VCaP (cell line): ENCODE measurements around the gene SCT.

Experiments
- H3K27ac ChIP-seq: fragments of 450-650 bp; 2 replicates; pipeline ENCODE4 v1.5.1; 2017
- TF ChIP-seq, protein P1 (sequence below): fragments of 450-650 bp; conservative IDR thresholded peaks from 2 replicates; pipeline ENCODE4 v1.5.1; 2017; ENCODE audit warnings: mild to moderate bottlenecking, moderate library complexity

Gene SCT

DNA sequence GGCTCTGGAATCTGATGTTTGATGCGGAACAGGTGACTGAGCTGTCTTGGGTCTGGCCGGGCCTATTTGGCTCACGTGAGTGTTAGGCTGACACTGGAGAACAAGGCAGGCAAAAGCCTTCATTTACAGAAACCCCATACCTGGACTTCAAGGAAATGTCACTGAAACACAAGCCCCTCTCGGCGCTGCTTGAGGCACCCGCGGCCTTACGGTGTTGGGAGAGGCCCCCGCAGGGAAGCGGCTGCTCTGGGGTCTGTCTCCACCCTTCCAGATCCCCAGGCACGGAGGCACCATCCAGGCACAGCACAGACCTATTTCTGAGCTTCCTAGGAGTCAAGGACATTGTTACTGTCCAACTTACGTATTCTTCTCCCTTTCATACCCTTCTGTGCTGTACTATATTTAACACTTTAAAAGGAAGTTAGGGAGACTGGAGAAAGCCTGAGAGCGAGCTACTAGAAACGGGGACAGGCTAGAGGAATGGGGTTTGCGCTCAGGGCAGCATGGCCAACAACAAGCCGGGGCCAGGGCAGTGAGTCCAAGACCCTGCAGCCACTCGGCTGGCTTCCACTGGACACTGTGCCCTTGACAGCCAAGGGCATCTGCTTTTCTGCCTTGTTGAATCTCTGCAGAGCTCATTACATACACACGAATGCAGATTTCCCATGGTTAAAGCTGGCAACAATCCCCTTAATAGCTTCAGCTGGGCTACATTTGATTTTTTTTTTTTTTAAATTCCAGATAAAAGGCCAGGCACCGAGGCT lies 33.9 kb upstream of the SCT start:
- no peak overlapping the region for H3K27ac ChIP-seq
- TF ChIP-seq, protein P1, sequence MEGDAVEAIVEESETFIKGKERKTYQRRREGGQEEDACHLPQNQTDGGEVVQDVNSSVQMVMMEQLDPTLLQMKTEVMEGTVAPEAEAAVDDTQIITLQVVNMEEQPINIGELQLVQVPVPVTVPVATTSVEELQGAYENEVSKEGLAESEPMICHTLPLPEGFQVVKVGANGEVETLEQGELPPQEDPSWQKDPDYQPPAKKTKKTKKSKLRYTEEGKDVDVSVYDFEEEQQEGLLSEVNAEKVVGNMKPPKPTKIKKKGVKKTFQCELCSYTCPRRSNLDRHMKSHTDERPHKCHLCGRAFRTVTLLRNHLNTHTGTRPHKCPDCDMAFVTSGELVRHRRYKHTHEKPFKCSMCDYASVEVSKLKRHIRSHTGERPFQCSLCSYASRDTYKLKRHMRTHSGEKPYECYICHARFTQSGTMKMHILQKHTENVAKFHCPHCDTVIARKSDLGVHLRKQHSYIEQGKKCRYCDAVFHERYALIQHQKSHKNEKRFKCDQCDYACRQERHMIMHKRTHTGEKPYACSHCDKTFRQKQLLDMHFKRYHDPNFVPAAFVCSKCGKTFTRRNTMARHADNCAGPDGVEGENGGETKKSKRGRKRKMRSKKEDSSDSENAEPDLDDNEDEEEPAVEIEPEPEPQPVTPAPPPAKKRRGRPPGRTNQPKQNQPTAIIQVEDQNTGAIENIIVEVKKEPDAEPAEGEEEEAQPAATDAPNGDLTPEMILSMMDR = no peak

DNA sequence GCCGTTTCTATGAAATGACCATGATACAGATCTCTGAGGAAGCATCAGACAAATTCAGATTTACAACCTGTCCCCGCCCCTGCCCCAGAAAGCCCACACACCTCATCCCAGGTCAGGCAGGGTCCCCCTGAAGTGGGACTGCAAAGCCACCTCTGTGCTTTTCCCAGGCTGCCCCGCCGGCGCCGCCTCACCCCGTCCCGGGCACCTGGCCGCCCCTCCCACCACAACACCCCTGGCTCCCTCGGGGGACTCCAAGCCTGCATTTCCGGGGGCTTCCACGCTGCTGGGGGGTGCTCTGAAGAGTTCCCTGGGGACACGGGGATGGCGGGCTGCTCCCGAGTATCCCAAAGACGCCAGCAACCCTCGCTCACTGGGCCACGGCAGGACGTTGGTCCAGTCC lies 33.3 kb upstream of the SCT start:
- no peak overlapping the region for H3K27ac ChIP-seq
- TF ChIP-seq, protein P1 = no peak

DNA sequence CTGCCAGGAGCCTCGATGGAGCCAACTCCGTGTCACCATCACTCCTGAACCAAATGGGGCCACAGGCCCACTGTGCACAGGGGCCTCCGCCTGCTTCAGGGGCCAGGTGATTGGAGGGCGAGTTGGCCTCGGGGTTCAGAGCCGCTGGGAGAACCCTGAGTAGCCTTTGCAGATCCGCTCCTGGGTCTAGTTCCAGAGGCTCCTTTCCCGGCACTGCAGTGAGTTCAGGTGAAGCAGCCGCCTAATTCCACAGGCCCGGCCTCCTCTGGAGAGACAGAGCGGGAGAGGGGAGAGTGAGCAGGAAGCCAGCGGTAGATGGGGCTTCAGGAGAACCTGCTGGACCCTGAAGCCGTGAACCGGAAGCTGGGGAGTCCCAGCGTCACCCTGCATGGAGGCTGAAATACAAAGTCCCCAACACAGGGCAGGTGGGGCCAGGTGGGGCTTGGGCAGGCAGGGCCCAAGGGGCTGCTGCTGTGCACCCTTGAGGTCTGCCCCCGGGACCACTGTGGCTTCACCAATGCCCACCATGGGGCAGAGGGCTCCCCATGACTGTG lies 32.6 kb upstream of the SCT start:
- no peak overlapping the region for H3K27ac ChIP-seq
- TF ChIP-seq, protein P1 = no peak

DNA sequence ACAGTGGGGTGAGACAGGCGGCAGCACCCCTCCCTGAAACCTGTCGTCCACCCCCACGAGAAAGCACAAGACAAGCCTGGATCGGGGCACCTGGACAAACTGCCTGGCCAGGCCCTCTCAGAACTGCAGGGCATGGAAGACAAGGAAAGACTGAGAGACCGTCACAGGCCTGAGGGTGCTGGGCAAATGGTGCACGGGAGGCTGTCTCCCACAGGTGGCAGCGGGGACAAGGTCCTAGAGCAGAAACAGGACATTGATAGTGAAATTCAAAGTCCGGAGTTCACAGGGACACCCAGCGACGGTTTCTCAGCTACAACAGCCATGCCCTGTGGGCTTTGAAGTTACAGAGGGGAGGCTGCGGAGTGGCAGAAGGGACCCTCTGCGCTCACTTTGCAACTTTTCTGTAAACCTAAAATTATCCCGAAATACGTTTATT lies 30.7 kb upstream of the SCT start:
- TF ChIP-seq, protein P1 = no peak
- peak overlapping the region; percentile 73; the same call in 1 of the 2 replicates for H3K27ac ChIP-seq

DNA sequence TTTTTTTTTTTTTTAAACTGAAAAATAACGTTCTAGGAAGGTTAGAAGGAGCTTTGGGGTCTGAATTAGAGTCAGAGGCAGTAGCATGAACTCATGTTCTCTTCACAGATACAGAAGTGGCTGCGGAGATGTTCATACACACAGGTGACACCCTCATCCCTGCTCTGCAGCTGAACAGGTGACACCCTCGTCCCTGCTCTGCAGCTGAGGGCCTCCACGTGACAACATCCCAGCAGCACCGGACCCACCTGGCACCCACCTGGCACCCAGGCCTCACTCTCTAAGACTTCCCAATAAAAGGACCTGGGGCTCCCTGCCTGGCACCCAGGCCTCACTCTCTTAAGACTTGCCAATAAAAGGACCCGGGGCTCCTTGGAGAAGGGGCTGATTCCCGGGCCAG lies 29.9 kb upstream of the SCT start:
- H3K27ac ChIP-seq = peak overlapping the region; percentile 73; the same call in 1 of the 2 replicates
- TF ChIP-seq, protein P1 = no peak

DNA sequence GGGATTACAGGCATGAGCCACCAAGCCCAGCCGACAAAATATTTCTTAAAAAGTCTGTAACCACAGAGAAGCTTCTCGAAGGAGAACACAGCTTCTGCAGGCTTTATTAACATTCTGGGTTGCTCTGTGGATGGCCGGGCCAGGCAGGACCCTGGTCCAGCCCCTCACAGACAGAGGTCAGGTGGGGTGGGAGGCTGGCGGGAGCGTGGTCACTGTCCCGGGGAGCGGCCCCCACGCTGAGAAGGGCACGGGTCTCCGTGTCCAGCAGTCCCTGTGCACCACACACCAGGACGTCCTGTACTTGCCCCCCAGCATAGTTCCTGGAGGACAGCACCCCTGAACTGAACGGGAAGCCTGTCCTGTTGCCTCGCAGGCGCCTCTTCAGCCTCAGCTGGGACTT lies 29.4 kb upstream of the SCT start:
- TF ChIP-seq, protein P1 = no peak
- peak overlapping the region; percentile 73 for H3K27ac ChIP-seq

DNA sequence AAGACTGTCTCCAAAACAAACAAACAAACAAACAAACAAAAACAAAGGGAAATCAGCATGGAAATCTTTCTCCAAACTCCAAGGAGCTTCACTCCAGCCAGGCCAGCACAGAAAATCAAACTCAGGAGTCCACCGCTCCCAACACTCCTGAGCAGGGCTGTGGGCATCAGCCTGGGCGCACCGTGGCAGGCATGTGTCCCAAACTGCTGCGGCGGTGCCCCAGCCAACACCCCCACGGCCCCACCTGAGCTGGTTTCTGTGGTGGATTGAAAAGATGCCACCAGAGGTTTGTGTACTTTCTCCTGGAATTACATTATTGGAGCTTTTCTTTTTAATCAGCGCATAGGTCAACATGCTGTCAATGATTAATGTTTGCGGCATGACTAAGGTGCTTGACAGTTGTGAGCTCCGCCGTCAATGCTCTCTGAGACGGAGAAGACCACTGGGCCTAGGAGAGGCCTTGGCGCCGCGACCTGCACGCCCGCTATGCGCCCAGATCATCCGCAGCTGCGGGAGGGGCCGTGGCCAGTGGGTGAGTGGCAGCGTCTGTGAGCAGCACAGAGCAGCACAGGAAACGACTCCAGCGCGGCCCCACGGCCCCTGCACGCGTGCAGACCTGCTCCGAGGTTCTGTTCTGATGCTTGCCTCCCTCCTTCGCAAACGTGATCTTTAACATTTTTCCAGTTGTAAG lies 28.2 kb upstream of the SCT start:
- H3K27ac ChIP-seq = peak overlapping the region; percentile 73
- TF ChIP-seq, protein P1 = no peak

DNA sequence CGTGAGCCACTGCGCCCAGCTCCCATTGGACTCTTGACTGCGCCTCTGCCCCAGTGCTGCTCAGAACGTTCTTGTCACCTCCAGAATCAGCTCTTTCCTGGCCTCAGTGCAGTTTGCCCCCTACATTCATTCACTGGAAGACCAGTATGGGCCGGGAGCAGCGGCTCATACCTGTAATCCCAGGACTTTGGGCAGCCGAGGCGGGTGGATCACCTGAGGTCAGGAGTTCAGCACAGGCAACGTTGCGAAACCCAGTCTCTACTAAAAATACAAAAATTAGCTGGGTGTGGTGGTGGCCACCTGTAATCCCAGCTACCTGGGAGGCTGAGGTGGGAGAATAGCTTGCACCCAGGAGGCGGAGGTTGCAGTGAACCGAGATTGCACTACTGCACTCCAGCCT lies 27.5 kb upstream of the SCT start:
- H3K27ac ChIP-seq = peak overlapping the region; percentile 73
